SW 1271 (cell line): ENCODE measurements around the gene ZNF655.
"Not testable (repeated sequence)": the region's sequence is repeated elsewhere in the genome, so short reads cannot be mapped to it uniquely, and the experiment has no call there.

Experiments used
- DNase-seq, 2 experiments: peaks; one replicate each; lab custom pipeline; 2025; lab: John Stamatoyannopoulos, UW

Gene ZNF655

GRCh38 chr7:99558306-99559174, at the start of gene ZNF655:
Gene ZNF655, plus strand, starts transcription at chr7:99558642. Its CDS starts 1,918 bp downstream, at chr7:99560560.
- DNase-seq, result peak; percentile 85 to 86

GRCh38 chr7:99514050-99514449, 44.4 kb upstream of the ZNF655 start:
- DNase-seq, result no peak

GRCh38 chr7:99521399-99521798, 37.0 kb upstream of the ZNF655 start:
- no peak for DNase-seq

- no peak for DNase-seq
Observed at GRCh38 chr7:99525713-99526440, 32.6 kb upstream of the ZNF655 start.

- no peak for DNase-seq
Observed at GRCh38 chr7:99531354-99531765, 27.1 kb upstream of the ZNF655 start.

GRCh38 chr7:99535667-99536066, 22.8 kb upstream of the ZNF655 start:
- DNase-seq, result no peak

- DNase-seq, result no peak
Observed at GRCh38 chr7:99539213-99539811, 19.1 kb upstream of the ZNF655 start.

- DNase-seq, result no peak
Observed at GRCh38 chr7:99540542-99540941, 17.9 kb upstream of the ZNF655 start.

GRCh38 chr7:99541212-99541611, 17.2 kb upstream of the ZNF655 start:
- no peak for DNase-seq

- DNase-seq, result no peak
Observed at GRCh38 chr7:99543081-99543671, 15.3 kb upstream of the ZNF655 start.

- DNase-seq, result no peak
Observed at GRCh38 chr7:99543916-99544315, 14.5 kb upstream of the ZNF655 start.

- DNase-seq, result not testable (repeated sequence)
Observed at GRCh38 chr7:99545308-99545707, 13.1 kb upstream of the ZNF655 start.

- DNase-seq, result not testable (repeated sequence)
Observed at GRCh38 chr7:99549545-99549944, 8.9 kb upstream of the ZNF655 start.

GRCh38 chr7:99551334-99551733, 7.1 kb upstream of the ZNF655 start:
- no peak for DNase-seq

- peak; percentile 77 to 85 for DNase-seq
Observed at GRCh38 chr7:99551767-99552463, 6.5 kb upstream of the ZNF655 start, which contains the start of gene FAM200A. Gene FAM200A, minus strand, starts transcription at chr7:99552114. Its CDS starts 3,707 bp downstream, at chr7:99548407.

GRCh38 chr7:99553039-99553438, 5.4 kb upstream of the ZNF655 start:
- no peak for DNase-seq

- no peak for DNase-seq
Observed at GRCh38 chr7:99554939-99555338, 3.5 kb upstream of the ZNF655 start.

GRCh38 chr7:99557196-99557607, 1.2 kb upstream of the ZNF655 start:
- no peak for DNase-seq

- peak in 1 of 2 experiments; percentile 44 for DNase-seq
Observed at GRCh38 chr7:99557940-99558305, 519 bp upstream of the ZNF655 start.

- DNase-seq, result no peak
Observed at GRCh38 chr7:99559175-99559915, 903 bp downstream of the ZNF655 start.
